ENCODE data around the gene TTYH3. TPM values are rescaled to one million over a fixed set of nuclear protein-coding genes. Genes with fewer than 3 reads are reported as not detected.

The TTYH3 gene
- total RNA-seq, 1 experiment from 2014 or later: 50.2 TPM

DNA sequence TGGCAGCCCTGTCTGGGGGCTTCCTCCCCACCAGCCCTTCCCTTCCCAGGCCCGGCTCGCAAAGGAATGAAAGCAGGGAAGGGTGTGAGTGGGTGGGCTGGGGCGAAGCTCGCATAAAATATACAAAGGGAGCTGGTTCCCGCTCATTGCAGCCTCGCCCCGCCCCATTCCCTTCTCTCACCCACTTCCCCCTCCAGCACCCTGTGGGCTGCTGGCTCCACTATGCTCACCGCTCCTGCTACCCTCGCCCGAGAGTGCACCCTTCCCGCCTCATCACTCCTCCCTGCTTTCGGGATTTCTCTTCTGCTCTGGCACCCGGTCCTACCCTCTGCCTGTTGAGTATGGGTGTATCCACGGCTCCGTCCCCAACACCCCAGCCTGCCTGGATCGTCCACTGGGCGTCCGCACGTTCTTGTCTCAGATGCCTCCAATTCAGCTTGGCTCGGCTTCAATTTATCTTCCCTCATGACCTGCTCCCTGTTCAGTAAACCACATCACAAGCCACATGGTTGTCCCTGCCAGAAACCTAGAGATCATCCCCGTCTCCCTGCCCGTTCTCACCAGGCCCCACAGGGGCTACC is 14.4 kb upstream of the TTYH3 start:
- Histone ChIP-seq H3K4me3 (ENCODE audit: insufficient read depth, low read depth, low read length) (no peak overlapping the region), H3K36me3 (replicated peaks; ENCODE audit: control insufficient read depth, insufficient read depth, low read length) (no peaks in the 10 kb centered on the region), H3K27me3 (ENCODE audit: control insufficient read depth, insufficient read depth, low read length) (no peaks in the 10 kb centered on the region)
- DNase-seq: peak; percentile 78

- H3K4me3 ChIP-seq (ENCODE audit: insufficient read depth, low read depth, low read length): no peak overlapping the region
- no peak for DNase-seq
- no peaks in the 10 kb centered on the region for H3K36me3 ChIP-seq (replicated peaks; ENCODE audit: control insufficient read depth, insufficient read depth, low read length)
- H3K27me3 ChIP-seq (ENCODE audit: control insufficient read depth, insufficient read depth, low read length): no peaks in the 10 kb centered on the region
These were observed 12.7 kb upstream of the TTYH3 start for GRCh38 chr7:2619116-2619515.

- no peaks in the 10 kb centered on the region for H3K27me3 ChIP-seq (ENCODE audit: control insufficient read depth, insufficient read depth, low read length)
- H3K36me3 ChIP-seq (replicated peaks; ENCODE audit: control insufficient read depth, insufficient read depth, low read length): no peaks in the 10 kb centered on the region
- DNase-seq: peak; percentile 85
- no peak overlapping the region for H3K4me3 ChIP-seq (ENCODE audit: insufficient read depth, low read depth, low read length)
These were observed 10.5 kb upstream of the TTYH3 start for GRCh38 chr7:2621061-2621828.

DNA sequence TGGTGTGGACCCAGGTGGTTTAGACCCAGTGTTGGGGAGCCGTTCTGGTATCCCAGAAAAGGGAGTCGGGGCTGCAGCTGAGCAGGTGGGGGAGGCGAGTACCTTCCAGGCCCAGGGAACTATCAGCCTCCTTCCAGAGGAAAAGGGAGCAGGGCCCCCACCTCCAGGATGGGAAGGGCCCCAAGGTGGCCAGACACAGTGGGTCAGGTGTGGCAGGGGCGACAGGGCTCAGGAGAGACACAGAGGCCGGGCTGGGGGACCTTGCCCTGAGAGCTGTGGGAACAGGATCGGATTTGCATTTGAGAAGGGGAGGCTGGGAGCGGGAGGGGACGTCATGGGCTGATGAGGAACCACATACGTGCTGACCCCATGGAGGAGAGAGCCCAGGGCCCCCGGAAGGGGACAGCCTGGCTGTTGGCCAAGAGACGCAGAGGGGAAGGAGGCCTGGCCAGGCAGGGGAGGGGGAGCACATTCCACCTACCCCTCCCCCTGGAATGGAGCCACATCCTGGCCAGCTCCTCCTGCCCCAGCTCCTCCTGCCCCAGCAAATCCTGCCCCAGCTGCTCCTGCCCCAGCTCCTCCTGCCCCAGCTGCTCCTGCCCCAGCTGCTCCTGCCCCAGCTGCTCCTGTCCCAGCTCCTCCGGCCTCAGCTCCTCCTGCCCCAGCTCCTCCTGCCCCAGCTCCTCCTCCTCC is 9.7 kb upstream of the TTYH3 start:
- peak; percentile 92 for DNase-seq
- Histone ChIP-seq H3K27me3 (ENCODE audit: control insufficient read depth, insufficient read depth, low read length) (no peaks in the 10 kb centered on the region), H3K4me3 (ENCODE audit: insufficient read depth, low read depth, low read length) (no peak overlapping the region), H3K36me3 (replicated peaks; ENCODE audit: control insufficient read depth, insufficient read depth, low read length) (no peaks in the 10 kb centered on the region)

GRCh38 chr7:2622869-2623697 is 8.7 kb upstream of the TTYH3 start:
- Histone ChIP-seq H3K36me3 (replicated peaks; ENCODE audit: control insufficient read depth, insufficient read depth, low read length) (no peaks in the 10 kb centered on the region), H3K4me3 (ENCODE audit: insufficient read depth, low read depth, low read length) (no peak overlapping the region), H3K27me3 (ENCODE audit: control insufficient read depth, insufficient read depth, low read length) (no peaks in the 10 kb centered on the region)
- DNase-seq: no peak

DNA sequence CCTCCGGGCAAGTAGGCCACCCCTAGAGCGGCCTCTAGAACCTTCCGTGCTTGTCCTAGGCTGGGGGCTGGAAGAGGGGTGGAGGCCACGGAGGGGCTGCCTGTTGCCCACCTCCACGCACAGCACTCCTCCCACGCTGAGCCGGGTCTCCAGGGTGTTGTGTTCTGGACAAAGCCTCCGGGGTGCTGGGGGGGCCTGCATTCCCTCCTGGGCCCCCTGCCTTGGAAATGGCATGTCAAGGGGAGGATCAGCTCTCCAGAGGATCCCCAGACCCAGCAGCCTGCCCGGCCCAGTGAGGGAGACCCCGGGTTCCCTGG is 8.1 kb upstream of the TTYH3 start:
- H3K36me3 ChIP-seq (replicated peaks; ENCODE audit: control insufficient read depth, insufficient read depth, low read length): no peaks in the 10 kb centered on the region
- no peak overlapping the region for H3K4me3 ChIP-seq (ENCODE audit: insufficient read depth, low read depth, low read length)
- DNase-seq: no peak
- no peaks in the 10 kb centered on the region for H3K27me3 ChIP-seq (ENCODE audit: control insufficient read depth, insufficient read depth, low read length)

DNA sequence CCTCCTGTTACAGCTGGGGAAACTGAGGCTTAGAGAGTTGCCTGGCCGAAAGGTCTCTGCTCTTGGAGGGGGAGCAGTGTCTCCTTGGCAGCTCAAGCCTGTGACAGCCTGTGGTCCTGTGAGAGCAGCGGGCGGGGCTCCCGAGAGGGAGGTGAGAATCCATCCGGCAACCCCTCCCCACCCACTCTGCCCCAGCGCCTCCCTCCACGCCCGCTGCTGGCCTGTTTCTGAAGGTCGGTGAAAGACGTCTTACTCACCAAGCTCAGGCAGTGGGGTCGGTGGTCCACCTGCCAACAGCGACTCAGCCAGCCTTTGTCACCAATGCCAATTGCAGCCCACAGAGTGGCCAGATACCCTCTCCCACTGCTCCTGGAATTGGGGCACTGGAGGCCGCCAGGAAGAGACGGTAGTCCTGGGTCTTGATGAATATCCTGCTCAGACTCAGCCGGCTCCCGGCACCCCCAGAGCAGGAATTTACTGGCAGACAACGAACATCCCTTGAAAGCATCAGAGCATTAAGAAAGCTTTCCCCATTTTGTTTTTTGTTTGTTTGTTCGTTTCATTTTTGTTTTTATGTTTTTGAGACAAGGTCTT is 7.4 kb upstream of the TTYH3 start:
- H3K4me3 ChIP-seq (ENCODE audit: insufficient read depth, low read depth, low read length): no peak overlapping the region
- no peak for DNase-seq
- no peaks in the 10 kb centered on the region for H3K27me3 ChIP-seq (ENCODE audit: control insufficient read depth, insufficient read depth, low read length)
- no peaks in the 10 kb centered on the region for H3K36me3 ChIP-seq (replicated peaks; ENCODE audit: control insufficient read depth, insufficient read depth, low read length)

GRCh38 chr7:2626498-2627117 is 5.2 kb upstream of the TTYH3 start:
- no peak for DNase-seq
- Histone ChIP-seq H3K27me3 (ENCODE audit: control insufficient read depth, insufficient read depth, low read length) (no peaks in the 10 kb centered on the region), H3K36me3 (replicated peaks; ENCODE audit: control insufficient read depth, insufficient read depth, low read length) (no peaks in the 10 kb centered on the region), H3K4me3 (ENCODE audit: insufficient read depth, low read depth, low read length) (no peak overlapping the region)

DNA sequence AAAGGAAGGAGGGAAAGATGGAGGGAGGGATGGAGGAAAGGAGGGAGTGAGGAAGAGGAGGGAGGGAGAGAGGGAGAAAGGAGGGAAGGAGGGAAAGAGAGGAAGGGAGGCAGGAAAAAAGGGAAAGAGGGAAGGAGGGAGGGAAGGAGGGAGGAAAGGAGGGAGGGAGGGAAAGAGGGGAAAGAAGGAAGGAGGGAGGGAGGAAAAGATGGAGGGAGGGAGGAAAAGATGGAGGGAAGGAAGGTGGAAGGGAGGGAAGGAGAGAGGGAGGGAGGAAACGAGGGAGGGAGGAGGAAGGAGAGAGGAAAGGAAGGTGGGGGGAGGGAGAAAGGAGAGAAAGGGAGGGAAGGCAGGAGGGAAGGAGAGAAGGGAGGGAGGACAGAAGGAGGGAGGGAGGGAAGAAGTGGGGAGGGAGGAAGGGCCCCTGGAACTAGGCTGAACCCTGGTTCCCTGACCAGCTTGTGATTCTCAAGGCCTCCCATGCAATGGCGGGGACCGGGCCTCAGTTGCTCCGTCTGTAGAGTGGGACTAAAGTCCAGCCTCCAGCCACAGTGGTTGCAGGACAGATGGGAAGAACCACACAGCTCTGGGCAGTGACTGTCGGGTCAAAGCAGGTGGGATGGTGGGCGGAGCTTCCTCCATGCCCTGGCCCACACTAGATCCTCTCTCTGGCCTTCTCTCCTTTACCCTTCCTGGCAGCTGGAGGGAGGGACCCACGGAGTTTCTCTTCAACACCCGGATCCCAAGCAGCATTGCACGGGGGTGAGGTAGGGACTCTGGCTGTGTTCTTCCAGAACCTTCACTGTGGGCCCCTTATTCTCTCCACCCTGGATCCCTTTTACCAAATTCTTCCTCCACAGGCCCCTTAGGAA is 4.3 kb upstream of the TTYH3 start:
- no peak for DNase-seq
- no peaks in the 10 kb centered on the region for H3K36me3 ChIP-seq (replicated peaks; ENCODE audit: control insufficient read depth, insufficient read depth, low read length)
- no peaks in the 10 kb centered on the region for H3K27me3 ChIP-seq (ENCODE audit: control insufficient read depth, insufficient read depth, low read length)
- no peak overlapping the region for H3K4me3 ChIP-seq (ENCODE audit: insufficient read depth, low read depth, low read length)

- H3K4me3 ChIP-seq (ENCODE audit: insufficient read depth, low read depth, low read length): no peak overlapping the region
- H3K27me3 ChIP-seq (ENCODE audit: control insufficient read depth, insufficient read depth, low read length): no peaks in the 10 kb centered on the region
- no peaks in the 10 kb centered on the region for H3K36me3 ChIP-seq (replicated peaks; ENCODE audit: control insufficient read depth, insufficient read depth, low read length)
- no peak for DNase-seq
These were observed 3.7 kb upstream of the TTYH3 start for GRCh38 chr7:2628130-2628482.

DNA sequence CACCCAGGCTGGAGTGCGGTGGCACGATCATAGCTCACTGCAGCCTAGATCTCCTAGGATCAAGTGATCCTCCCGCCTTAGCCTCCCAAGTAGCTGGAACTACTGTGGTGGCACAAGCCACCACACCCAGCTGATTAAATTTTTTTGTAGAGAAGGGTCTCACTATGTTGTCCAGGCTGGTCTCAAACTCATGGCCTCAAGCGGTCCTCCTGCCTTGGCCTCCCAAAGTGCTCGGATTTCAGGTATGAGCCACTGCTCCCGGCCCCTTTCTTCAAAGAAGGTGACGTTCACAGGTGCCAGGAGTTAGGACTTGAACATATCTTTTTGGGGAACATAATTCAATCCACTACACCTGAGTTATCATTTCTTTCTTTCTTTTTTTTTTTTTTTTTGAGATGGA is 2.9 kb upstream of the TTYH3 start:
- peaks cover 1% of the 10 kb centered on the region for H3K36me3 ChIP-seq (replicated peaks; ENCODE audit: control insufficient read depth, insufficient read depth, low read length)
- H3K27me3 ChIP-seq (ENCODE audit: control insufficient read depth, insufficient read depth, low read length): no peaks in the 10 kb centered on the region
- H3K4me3 ChIP-seq (ENCODE audit: insufficient read depth, low read depth, low read length): no peak overlapping the region
- no peak for DNase-seq

- Histone ChIP-seq H3K4me3 (ENCODE audit: insufficient read depth, low read depth, low read length) (no peak overlapping the region), H3K27me3 (ENCODE audit: control insufficient read depth, insufficient read depth, low read length) (no peaks in the 10 kb centered on the region)
- no peak for DNase-seq
These were observed 1.8 kb upstream of the TTYH3 start for GRCh38 chr7:2629746-2630681.

More at GRCh38 chr7:2629746-2630681, 1.8 kb upstream of the TTYH3 start:
- peaks cover 1% of the 10 kb centered on the region for H3K36me3 ChIP-seq (replicated peaks; ENCODE audit: control insufficient read depth, insufficient read depth, low read length)

Data from H7 (cell line).